Upper lobe of left lung (tissue), 4 donors: ENCODE results near the gene ZC3H18.

ENCODE experiments used
- POLR2AphosphoS5 ChIP-seq, 2 donors: sonication (generic); formaldehyde crosslinking; IDR thresholded peaks; one replicate each; pipeline ENCODE4 v1.5.1; 2017; ENCODE audit warnings: antibody characterized with exemption in 2 of 2
- TF ChIP-seq, protein P1 (sequence below), 6 experiments: fragments of 450-650 bp in 4 of 6; fragments of 200-600 bp in 2 of 6; sonication (generic) in 2 of 6; IDR thresholded peaks; one replicate each; pipeline ENCODE4 v1.5.1; 2016 to 2019; ENCODE audit warnings: antibody characterized with exemption in 6 of 6

DNA sequence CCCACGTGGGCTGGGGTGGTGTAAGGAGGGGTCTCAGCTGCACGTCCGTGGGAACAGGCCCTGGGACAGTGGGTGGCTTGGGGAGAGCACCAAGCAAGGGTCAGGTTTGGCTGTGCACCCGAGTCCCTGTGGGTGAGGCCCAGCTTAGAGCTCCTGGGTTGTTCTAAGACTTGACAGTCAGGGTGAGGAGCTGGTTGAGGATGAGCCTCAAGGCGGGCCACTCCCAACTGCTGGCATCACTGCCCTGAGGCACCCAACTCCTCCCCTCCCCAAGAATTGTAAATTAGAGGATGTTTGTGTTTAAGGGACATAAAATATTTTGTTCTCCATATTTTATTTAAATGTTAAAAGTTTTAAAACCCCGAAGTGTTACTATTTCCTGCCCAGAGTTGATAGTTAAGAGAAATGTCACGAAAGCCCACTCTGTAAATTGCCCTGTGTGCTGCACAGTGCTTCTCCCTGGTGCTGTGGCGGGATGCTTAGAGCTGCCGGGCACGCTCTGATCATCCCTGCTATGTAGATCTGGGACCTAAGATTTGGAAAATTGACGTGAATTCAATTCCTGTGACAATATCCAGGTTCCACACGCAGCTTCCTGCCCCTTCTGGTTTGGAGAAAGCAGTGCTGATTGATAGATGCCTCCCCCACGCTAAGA lies 15.9 kb downstream of the ZC3H18 start:
- TF ChIP-seq, protein P1, sequence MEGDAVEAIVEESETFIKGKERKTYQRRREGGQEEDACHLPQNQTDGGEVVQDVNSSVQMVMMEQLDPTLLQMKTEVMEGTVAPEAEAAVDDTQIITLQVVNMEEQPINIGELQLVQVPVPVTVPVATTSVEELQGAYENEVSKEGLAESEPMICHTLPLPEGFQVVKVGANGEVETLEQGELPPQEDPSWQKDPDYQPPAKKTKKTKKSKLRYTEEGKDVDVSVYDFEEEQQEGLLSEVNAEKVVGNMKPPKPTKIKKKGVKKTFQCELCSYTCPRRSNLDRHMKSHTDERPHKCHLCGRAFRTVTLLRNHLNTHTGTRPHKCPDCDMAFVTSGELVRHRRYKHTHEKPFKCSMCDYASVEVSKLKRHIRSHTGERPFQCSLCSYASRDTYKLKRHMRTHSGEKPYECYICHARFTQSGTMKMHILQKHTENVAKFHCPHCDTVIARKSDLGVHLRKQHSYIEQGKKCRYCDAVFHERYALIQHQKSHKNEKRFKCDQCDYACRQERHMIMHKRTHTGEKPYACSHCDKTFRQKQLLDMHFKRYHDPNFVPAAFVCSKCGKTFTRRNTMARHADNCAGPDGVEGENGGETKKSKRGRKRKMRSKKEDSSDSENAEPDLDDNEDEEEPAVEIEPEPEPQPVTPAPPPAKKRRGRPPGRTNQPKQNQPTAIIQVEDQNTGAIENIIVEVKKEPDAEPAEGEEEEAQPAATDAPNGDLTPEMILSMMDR (IDR thresholded peaks at IDR 0.05), result no peak
- no peak for TF ChIP-seq POLR2AphosphoS5 (IDR thresholded peaks at IDR 0.05)
